Mucosa of descending colon (tissue), 3 donors: ENCODE data around the gene PRR5L. TPM values are rescaled to one million over a fixed set of nuclear protein-coding genes. Genes with fewer than 3 reads are reported as not detected.

ENCODE experiments used
- ATAC-seq: fragments of 200-7000 bp; cut with Tn5 transposase; one replicate; pipeline ENCODE4 v1.9.1; 2020; ENCODE audit warnings: mild to moderate bottlenecking, moderate library complexity
- DNase-seq, 3 donors: peaks; one replicate each; pipeline ENCODE4 v3.0.0-alpha.2; 2020
- H3K36me3 ChIP-seq: fragments of 200-600 bp; one replicate; pipeline ENCODE4 v1.8.0; 2021; ENCODE audit warnings: low read depth, mild to moderate bottlenecking
- H3K4me1 ChIP-seq: fragments of 200-600 bp; one replicate; pipeline ENCODE4 v1.8.0; 2021; ENCODE audit warnings: low read depth, mild to moderate bottlenecking
- H3K4me3 ChIP-seq: fragments of 200-600 bp; one replicate; pipeline ENCODE4 v1.8.0; 2021; ENCODE audit warnings: mild to moderate bottlenecking
- H3K9me3 ChIP-seq: fragments of 200-600 bp; one replicate; pipeline ENCODE4 v1.8.0; 2021; ENCODE audit warnings: mild to moderate bottlenecking
- CTCF ChIP-seq: fragments of 200-600 bp; IDR thresholded peaks from one replicate; pipeline ENCODE4 v1.8.0; 2022; ENCODE audit warnings: antibody characterized with exemption, mild to moderate bottlenecking
- intact Hi-C, 2 donors: fragments of 100-400 bp; cut with DNase I in 1 of 2; cut with micrococcal nuclease in 1 of 2; formaldehyde crosslinking; loops; one replicate each; pipeline versions ENCODE4 v1.11.0 to v1.11.1; 2022; cut with DNase I, micrococcal nuclease
- total RNA-seq, 3 donors: library from RNA; stranded (reverse); fragmentation: NEBNext Ultra II Directional in 2 of 3; extraction: Animal tissue kit (Norgen Biotek cat#: 25700) in 2 of 3; gene quantifications; one replicate each; pipeline versions ENCODE4 v1.2.1 to v1.2.4, GENCODE V29; 2021 to 2023
- donor health status: DM: no; HTN: no; CAD: no; lungs with moderate emphysema.
- donor health status: DM: no; HTN: no; CAD: no.
- donor health status: DM: no; HTN: yes; CAD: no.

The PRR5L gene
- total RNA-seq, 3 donors from 2014 or later: 138 to 250 (median 203) TPM

GRCh38 chr11:36376009-36376887 lies 80.2 kb downstream of the PRR5L start:
- DNase-seq: peak; percentile 76 to 83 (median 77)
- ATAC-seq: peak; percentile 54
- peaks cover 25% of the 10 kb centered on the region for H3K4me1 ChIP-seq
- intact Hi-C loops: no loop called here
- no peak for TF ChIP-seq CTCF
- H3K9me3 ChIP-seq: no peaks in the 10 kb centered on the region
- peaks cover 1% of the 10 kb centered on the region for H3K36me3 ChIP-seq
- H3K4me3 ChIP-seq: peak overlapping the region; percentile 61

- intact Hi-C loops: no loop called here
- peak; percentile 78 for ATAC-seq
- peaks cover 17% of the 10 kb centered on the region for H3K4me1 ChIP-seq
Observed at GRCh38 chr11:36376888-36377758, 81.0 kb downstream of the PRR5L start.

DNA sequence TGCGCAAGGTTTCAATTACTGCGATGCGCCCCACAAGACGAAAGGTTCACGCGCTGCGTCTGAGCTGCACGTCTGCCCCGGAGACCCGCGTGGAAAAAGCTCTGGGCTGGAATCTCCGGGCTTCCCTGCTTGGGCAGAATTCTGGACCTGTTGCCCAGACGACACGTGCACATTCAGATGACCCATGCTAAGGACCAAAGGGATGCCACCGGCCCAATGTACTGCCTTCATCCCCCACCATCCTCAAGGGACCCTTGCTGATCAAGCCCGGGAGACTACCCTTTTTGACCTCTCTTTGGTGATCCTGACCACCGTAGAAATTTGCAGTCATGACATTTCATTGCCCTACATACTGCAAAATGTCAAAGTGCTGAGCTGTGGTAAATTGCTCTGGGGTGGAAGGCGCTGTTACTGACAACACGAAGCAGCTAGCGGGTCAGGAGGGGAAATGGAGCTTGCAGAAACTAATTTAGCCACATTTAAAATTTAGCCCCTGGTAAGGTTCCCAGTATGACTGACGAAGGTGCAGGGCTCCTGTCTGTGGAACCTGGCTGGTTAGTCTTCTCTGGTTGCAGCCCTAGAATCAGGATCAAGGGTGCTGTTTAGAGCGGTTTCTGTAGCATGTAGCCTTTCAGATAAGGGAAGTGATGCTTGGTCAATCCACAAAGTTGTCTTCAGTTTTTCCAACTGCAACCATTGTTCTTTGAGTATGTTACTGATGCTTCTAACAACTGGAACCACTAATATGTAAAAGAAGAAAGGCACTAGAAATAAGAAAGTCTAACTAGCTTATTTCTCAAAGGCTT lies 81.9 kb downstream of the PRR5L start:
- Histone ChIP-seq H3K9me3 (no peaks in the 10 kb centered on the region), H3K36me3 (no peaks in the 10 kb centered on the region), H3K4me1 (peaks cover 9% of the 10 kb centered on the region), H3K4me3 (peak overlapping the region; percentile 61)
- no peak for ATAC-seq
- no peak for TF ChIP-seq CTCF
- DNase-seq: peak in 1 of 3 donors; percentile 20
- intact Hi-C loops: no loop called here

More at GRCh38 chr11:36376888-36377758, 81.0 kb downstream of the PRR5L start:
- Histone ChIP-seq H3K9me3 (no peaks in the 10 kb centered on the region), H3K4me3 (peak overlapping the region; percentile 61), H3K36me3 (no peaks in the 10 kb centered on the region)
- TF ChIP-seq CTCF: peak; percentile 77
- DNase-seq: peak; percentile 81 to 87 (median 82)

- H3K9me3 ChIP-seq: no peaks in the 10 kb centered on the region
- ATAC-seq (no peak), DNase-seq (no peak)
- H3K4me1 ChIP-seq: peaks cover 9% of the 10 kb centered on the region
- TF ChIP-seq CTCF: no peak
- intact Hi-C loops: no loop called here
- no peaks in the 10 kb centered on the region for H3K36me3 ChIP-seq
- no peak overlapping the region for H3K4me3 ChIP-seq
Observed at GRCh38 chr11:36379653-36380052, 83.6 kb downstream of the PRR5L start.
